Activated CD8-positive, alpha-beta T cell treated with anti-CD3 and anti-CD28 coated beads, Interleukin-2, amount 10 ng/mL, durations not matched to agents 7 days and 5 days (primary cell): ENCODE measurements around the gene PMS2. TPM values are rescaled to one million over a fixed set of nuclear protein-coding genes. Genes with fewer than 3 reads are reported as not detected.
A peak's percentile ranks its signal among the peaks of the same experiment; 100 is the strongest.
"Not testable (repeated sequence)": the region's sequence is repeated elsewhere in the genome, so short reads cannot be mapped to it uniquely, and the experiment has no call there.

Experiments
- ATAC-seq: fragments of 150-1000 bp; cut with Tn5 transposase; one replicate; pipeline ENCODE4 v1.10.0; 2021; ENCODE audit warnings: moderate library complexity
- CTCF ChIA-PET: fragments of 350-600 bp; sonication (Branson Sonifier 250); formaldehyde crosslinking; loops from one replicate; lab custom pipeline; 2021; ENCODE audit warnings: antibody characterized with exemption; lab: Charles Lee
- POLR2A ChIA-PET: fragments of 350-600 bp; sonication (Branson Sonifier 250); formaldehyde crosslinking; loops from one replicate; lab custom pipeline; 2021; ENCODE audit warnings: antibody characterized with exemption; lab: Charles Lee
- DNase-seq: peaks from one replicate; pipeline ENCODE4 v3.0.0-alpha.2; 2020
- H3K27ac Mint-ChIP-seq: one replicate; pipeline ENCODE4 v1.8.0; 2021; ENCODE audit warnings: mild to moderate bottlenecking, mixed read lengths
- H3K27me3 Mint-ChIP-seq: one replicate; pipeline ENCODE4 v1.8.0; 2021; ENCODE audit warnings: low read depth, mixed read lengths
- H3K36me3 Mint-ChIP-seq: one replicate; pipeline ENCODE4 v1.8.0; 2021; ENCODE audit warnings: low read depth, mixed read lengths
- H3K4me1 Mint-ChIP-seq: one replicate; pipeline ENCODE4 v1.8.0; 2021; ENCODE audit warnings: low read depth, mixed read lengths
- H3K4me3 Mint-ChIP-seq: one replicate; pipeline ENCODE4 v1.8.0; 2021; ENCODE audit warnings: mild to moderate bottlenecking, mixed read lengths
- H3K9me3 Mint-ChIP-seq: one replicate; pipeline ENCODE4 v1.8.0; 2022; ENCODE audit warnings: mixed read lengths; ENCODE audit not compliant: insufficient read depth
- total RNA-seq, 2 experiments: library from RNA; stranded (reverse); gene quantifications; one replicate each; pipeline ENCODE4 v1.2.3, GENCODE V29; 2021

Gene PMS2
- total RNA-seq, 2 experiments from 2014 or later = 19.4 to 21.1 TPM

GRCh38 chr7:6011541-6011940, 2.7 kb upstream of the PMS2 start:
- CTCF ChIA-PET = no interaction called here
- POLR2A ChIA-PET = no interaction called here
- ATAC-seq (no peak), DNase-seq (no peak)
- Mint-ChIP-seq H3K4me1 (peaks cover 37% of the 10 kb centered on the region), H3K36me3 (peaks cover 34% of the 10 kb centered on the region), H3K9me3 (no peaks in the 10 kb centered on the region), H3K4me3 (no peak overlapping the region), H3K27ac (peak overlapping the region; percentile 57), H3K27me3 (no peaks in the 10 kb centered on the region)

GRCh38 chr7:6010370-6010769, 1.5 kb upstream of the PMS2 start:
- Mint-ChIP-seq H3K36me3 (peaks cover 27% of the 10 kb centered on the region), H3K4me1 (peaks cover 38% of the 10 kb centered on the region), H3K4me3 (peak overlapping the region; percentile 89), H3K27ac (peak overlapping the region; percentile 72)
- POLR2A ChIA-PET, ATAC-seq, H3K9me3 Mint-ChIP-seq, H3K27me3 Mint-ChIP-seq, DNase-seq: not testable (repeated sequence)
- CTCF ChIA-PET = interaction anchor here (1.1 kb wide), 1 partner anchor 154 kb away, joined by 4 read pairs; no protein-coding TSS in a partner anchor

DNA sequence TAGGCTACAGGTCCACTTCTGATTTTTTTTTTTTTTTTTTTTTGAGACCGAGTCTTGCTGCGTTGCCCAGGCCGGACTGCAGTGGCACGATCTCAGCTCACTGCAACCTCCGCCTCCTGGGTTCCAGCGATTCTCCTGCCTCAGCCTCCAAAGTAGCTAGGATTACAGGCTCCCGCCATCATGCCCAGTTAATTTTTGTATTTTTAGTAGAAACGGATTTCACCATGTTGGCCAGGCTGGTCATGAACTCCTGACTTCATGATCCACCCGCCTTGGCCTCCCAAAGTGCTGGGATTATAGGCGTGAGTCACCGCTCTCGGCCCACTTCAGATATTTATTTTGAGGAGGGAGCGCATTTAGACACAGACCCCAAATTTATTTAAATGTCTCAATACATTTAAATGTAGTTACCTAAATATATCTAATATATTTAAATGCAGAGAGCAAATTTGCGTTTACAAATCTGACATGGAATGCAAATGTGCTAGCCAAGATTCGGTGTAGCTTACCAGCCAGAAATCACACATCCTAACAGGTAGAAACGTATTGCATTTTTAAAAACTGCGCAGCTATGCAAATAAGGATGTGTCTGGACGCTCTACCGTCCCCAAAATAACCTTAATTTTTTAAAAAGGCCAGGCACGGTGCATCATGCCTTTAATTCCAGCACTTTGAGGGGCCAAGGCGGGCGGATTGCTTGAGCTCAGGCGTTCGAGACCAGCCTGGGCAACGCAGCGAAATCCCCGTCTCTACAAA, 836 bp downstream of the PMS2 start:
- not testable (repeated sequence) for ATAC-seq, H3K27me3 Mint-ChIP-seq, H3K9me3 Mint-ChIP-seq, DNase-seq, H3K27ac Mint-ChIP-seq
- peaks cover 38% of the 10 kb centered on the region for H3K4me1 Mint-ChIP-seq
- H3K4me3 Mint-ChIP-seq = peak overlapping the region; percentile 89
- H3K36me3 Mint-ChIP-seq = peaks cover 28% of the 10 kb centered on the region
- CTCF ChIA-PET = interaction anchor here (1.5 to 2.8 kb wide), 4 partner anchors 11 to 99 kb away, joined by 3 to 14 read pairs (median 8); no protein-coding TSS in a partner anchor
- POLR2A ChIA-PET = interaction anchor here (0.5 to 1.2 kb wide), 2 partner anchors 10 to 12 kb away, joined by 3 read pairs; no protein-coding TSS in a partner anchor

- Mint-ChIP-seq H3K4me1 (peaks cover 33% of the 10 kb centered on the region), H3K36me3 (peaks cover 26% of the 10 kb centered on the region), H3K27me3 (no peaks in the 10 kb centered on the region), H3K9me3 (no peaks in the 10 kb centered on the region), H3K4me3 (peak overlapping the region; percentile 89), H3K27ac (peak overlapping the region; percentile 67)
- no peak for ATAC-seq
- POLR2A ChIA-PET = interaction anchor here (1.2 kb wide), 1 partner anchor 13 kb away, joined by 3 read pairs; no protein-coding TSS in a partner anchor
- DNase-seq = no peak
- CTCF ChIA-PET = interaction anchor here (2.0 to 2.8 kb wide), 3 partner anchors 10 to 99 kb away, joined by 8 to 14 read pairs (median 9); no protein-coding TSS in a partner anchor
These were observed 1.5 kb downstream of the PMS2 start for GRCh38 chr7:6007386-6007785.

DNA sequence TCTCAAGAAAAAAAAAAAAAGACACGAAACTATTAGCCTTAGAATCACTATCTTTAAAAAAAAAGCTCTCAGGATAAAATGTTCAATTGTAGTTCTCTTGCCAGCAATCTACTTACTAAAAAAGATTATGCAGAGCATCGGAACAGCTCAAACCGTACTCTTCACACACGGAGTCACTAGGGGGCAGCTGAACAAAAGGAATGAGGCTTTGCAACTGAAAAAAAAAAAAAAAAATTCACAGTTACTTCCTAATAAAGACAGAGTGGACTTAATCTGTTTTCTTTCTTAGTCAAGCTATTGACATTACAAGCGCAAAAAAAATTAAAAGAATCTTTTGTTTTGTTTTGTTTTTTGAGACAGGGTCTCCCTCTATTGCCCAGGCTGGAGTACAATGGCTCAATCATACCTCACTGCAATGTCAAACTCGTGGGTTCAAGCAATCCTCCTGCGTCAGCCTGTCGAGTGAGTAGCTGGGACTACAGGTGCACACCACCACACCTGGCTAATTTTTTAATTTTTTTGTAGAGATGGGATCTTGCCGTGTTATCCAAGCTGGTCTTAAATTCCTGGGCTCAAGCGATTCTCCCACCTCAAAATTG, 11.5 kb downstream of the PMS2 start:
- ChIA-PET POLR2A (no interaction called here), CTCF (interaction anchor here (0.6 to 2.1 kb wide), 15 partner anchors 11 to 437 kb away, joined by 3 to 18 read pairs (median 3); partner anchors contain the start of genes AIMP2 and PMS2)
- H3K4me1 Mint-ChIP-seq = no peaks in the 10 kb centered on the region
- H3K36me3 Mint-ChIP-seq = peaks cover 37% of the 10 kb centered on the region
- no peaks in the 10 kb centered on the region for H3K9me3 Mint-ChIP-seq
- H3K27me3 Mint-ChIP-seq = no peaks in the 10 kb centered on the region
- ATAC-seq (peak; percentile 65), DNase-seq (peak; percentile 62)
- no peak overlapping the region for H3K4me3 Mint-ChIP-seq
- no peak overlapping the region for H3K27ac Mint-ChIP-seq

DNA sequence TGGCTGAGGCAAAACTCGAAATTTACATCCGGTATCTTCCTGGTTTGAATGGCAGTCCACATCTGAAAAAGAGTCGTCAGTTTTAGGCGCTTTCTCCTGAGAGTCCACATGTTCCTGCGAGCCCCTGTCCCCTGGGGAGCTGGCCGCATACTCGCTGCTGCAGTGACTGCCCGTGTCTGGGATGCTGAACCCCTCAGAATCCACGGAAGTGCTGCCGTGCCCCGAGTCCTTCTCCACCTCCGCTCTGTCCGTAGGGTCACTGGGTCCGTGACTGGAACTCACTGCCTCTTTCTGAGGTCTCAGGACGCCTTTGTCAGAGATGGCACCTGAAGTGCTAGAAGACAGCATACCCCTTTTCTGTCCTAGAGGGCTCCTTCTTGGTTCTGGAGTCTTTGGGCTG, 21.8 kb downstream of the PMS2 start:
- H3K36me3 Mint-ChIP-seq = peaks cover 30% of the 10 kb centered on the region
- H3K27ac Mint-ChIP-seq, H3K9me3 Mint-ChIP-seq, H3K4me1 Mint-ChIP-seq, H3K27me3 Mint-ChIP-seq, CTCF ChIA-PET, H3K4me3 Mint-ChIP-seq, ATAC-seq, POLR2A ChIA-PET, DNase-seq: not testable (repeated sequence)

- ATAC-seq, CTCF ChIA-PET: not testable (repeated sequence)
These were observed 29.1 kb downstream of the PMS2 start for GRCh38 chr7:5979680-5980314.

GRCh38 chr7:5973580-5973979, 35.3 kb downstream of the PMS2 start:
- CTCF ChIA-PET, H3K27ac Mint-ChIP-seq, H3K9me3 Mint-ChIP-seq, H3K27me3 Mint-ChIP-seq, H3K4me1 Mint-ChIP-seq, ATAC-seq, H3K4me3 Mint-ChIP-seq, H3K36me3 Mint-ChIP-seq, DNase-seq, POLR2A ChIA-PET: not testable (repeated sequence)

More at GRCh38 chr7:5979680-5980314, 29.1 kb downstream of the PMS2 start:
- H3K27me3 Mint-ChIP-seq, H3K4me1 Mint-ChIP-seq, H3K27ac Mint-ChIP-seq, H3K9me3 Mint-ChIP-seq, DNase-seq, H3K4me3 Mint-ChIP-seq, POLR2A ChIA-PET: not testable (repeated sequence)
- H3K36me3 Mint-ChIP-seq = peaks cover 14% of the 10 kb centered on the region

- H3K4me1 Mint-ChIP-seq, ATAC-seq, DNase-seq, H3K27me3 Mint-ChIP-seq, H3K27ac Mint-ChIP-seq, CTCF ChIA-PET, H3K36me3 Mint-ChIP-seq, H3K9me3 Mint-ChIP-seq, H3K4me3 Mint-ChIP-seq, POLR2A ChIA-PET: not testable (repeated sequence)
These were observed 38.4 kb downstream of the PMS2 start, which contains the start of gene RSPH10B for GRCh38 chr7:5970347-5970911. Gene RSPH10B, minus strand, starts transcription at chr7:5970689. Its CDS starts 3,573 bp downstream, at chr7:5967116.

DNA sequence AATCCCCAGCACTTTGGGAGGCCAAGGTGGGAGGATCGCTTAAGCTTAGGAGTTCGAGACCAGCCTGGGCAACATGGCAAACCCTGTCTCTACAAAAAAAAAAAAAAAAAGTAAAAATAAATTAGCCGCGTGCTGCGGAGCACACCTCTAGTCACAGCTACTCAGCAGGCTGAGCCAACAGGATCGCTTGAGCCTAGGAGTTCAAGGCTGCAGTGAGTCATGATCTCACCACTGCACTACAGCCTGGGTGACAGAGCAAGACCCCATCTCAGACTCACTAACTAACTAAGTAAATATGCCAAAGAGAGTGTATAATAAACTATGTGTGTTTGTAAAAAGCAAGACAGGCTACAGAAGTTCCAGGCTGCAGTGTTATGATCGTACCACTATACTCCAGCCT, 45.0 kb downstream of the PMS2 start:
- POLR2A ChIA-PET, H3K4me3 Mint-ChIP-seq, H3K27me3 Mint-ChIP-seq, DNase-seq, H3K36me3 Mint-ChIP-seq, H3K4me1 Mint-ChIP-seq, ATAC-seq, CTCF ChIA-PET, H3K9me3 Mint-ChIP-seq, H3K27ac Mint-ChIP-seq: not testable (repeated sequence)

GRCh38 chr7:5963205-5963604, 45.6 kb downstream of the PMS2 start:
- H3K27me3 Mint-ChIP-seq, H3K4me3 Mint-ChIP-seq, ATAC-seq, H3K4me1 Mint-ChIP-seq, H3K27ac Mint-ChIP-seq, H3K9me3 Mint-ChIP-seq, H3K36me3 Mint-ChIP-seq, DNase-seq, POLR2A ChIA-PET, CTCF ChIA-PET: not testable (repeated sequence)
